HFFc6 (cell line): ENCODE results near the gene FXN. TPM values are rescaled to one million over a fixed set of nuclear protein-coding genes. Genes with fewer than 3 reads are reported as not detected.

Source experiments
- DNase-seq: peaks from one replicate; pipeline ENCODE4 v3.0.0-alpha.2; 2018
- H3K27ac Mint-ChIP-seq: 2 replicates; pipeline ENCODE4 v1.8.0; 2020; ENCODE audit warnings: mild to moderate bottlenecking, mixed read lengths
- H3K27me3 Mint-ChIP-seq: 2 replicates; pipeline ENCODE4 v1.8.0; 2021; ENCODE audit warnings: mild to moderate bottlenecking, moderate library complexity, mixed read lengths; ENCODE audit not compliant: insufficient read depth
- H3K36me3 Mint-ChIP-seq: 2 replicates; pipeline ENCODE4 v1.8.0; 2021; ENCODE audit warnings: low read depth, mixed read lengths
- H3K4me1 Mint-ChIP-seq: 2 replicates; pipeline ENCODE4 v1.8.0; 2020; ENCODE audit warnings: low read depth, mixed read lengths
- H3K4me3 Mint-ChIP-seq: 2 replicates; pipeline ENCODE4 v1.8.0; 2020; ENCODE audit warnings: mild to moderate bottlenecking, moderate library complexity, mixed read lengths
- H3K9me3 Mint-ChIP-seq: 2 replicates; pipeline ENCODE4 v1.8.0; 2020; ENCODE audit warnings: mild to moderate bottlenecking, mixed read lengths
- CTCF ChIP-seq: fragments of 200-600 bp; sonication (generic); IDR thresholded peaks from 2 replicates; pipeline ENCODE4 v1.5.0; 2021; ENCODE audit warnings: antibody characterized with exemption, mild to moderate bottlenecking
- total RNA-seq, 6 experiments: library from RNA; stranded (reverse); fragmentation: NEBNext Ultra II Directional; extraction: Animal tissue kit (Norgen Biotek cat#: 25700); gene quantifications; 2 replicates in 1 of 6; 3 replicates in 5 of 6; pipeline ENCODE4 v1.2.3, GENCODE V29; 2021

Gene FXN
- total RNA-seq, 6 experiments from 2014 or later = 17.3 to 22.3 (median 18.5) TPM

GRCh38 chr9:69065660-69066059, 30.1 kb downstream of the FXN start:
- Mint-ChIP-seq H3K4me3 (no peak overlapping the region), H3K27me3 (no peaks in the 10 kb centered on the region), H3K4me1 (no peaks in the 10 kb centered on the region), H3K36me3 (0 out of 2 replicates have a peak, but pooled peaks cover 4% of the 10 kb centered on the region), H3K27ac (no peak overlapping the region), H3K9me3 (no peaks in the 10 kb centered on the region)
- no peak for TF ChIP-seq CTCF
- no peak for DNase-seq

GRCh38 chr9:69066955-69067354, 31.4 kb downstream of the FXN start:
- no peak overlapping the region for H3K4me3 Mint-ChIP-seq
- H3K4me1 Mint-ChIP-seq = no peaks in the 10 kb centered on the region
- no peaks in the 10 kb centered on the region for H3K27me3 Mint-ChIP-seq
- TF ChIP-seq CTCF = no peak
- H3K36me3 Mint-ChIP-seq = 0 out of 2 replicates have a peak, but pooled peaks cover 4% of the 10 kb centered on the region
- no peak overlapping the region for H3K27ac Mint-ChIP-seq
- H3K9me3 Mint-ChIP-seq = no peaks in the 10 kb centered on the region
- no peak for DNase-seq

GRCh38 chr9:69070201-69070600, 34.6 kb downstream of the FXN start:
- no peak for TF ChIP-seq CTCF
- DNase-seq = no peak
- Mint-ChIP-seq H3K27me3 (no peaks in the 10 kb centered on the region; the same call in 1 of the 2 replicates), H3K9me3 (no peaks in the 10 kb centered on the region), H3K27ac (no peak overlapping the region), H3K36me3 (0 out of 2 replicates have a peak, but pooled peaks cover 4% of the 10 kb centered on the region), H3K4me1 (no peaks in the 10 kb centered on the region), H3K4me3 (no peak overlapping the region)

- Mint-ChIP-seq H3K4me3 (no peak overlapping the region), H3K36me3 (0 out of 2 replicates have a peak, but pooled peaks cover 4% of the 10 kb centered on the region), H3K9me3 (no peaks in the 10 kb centered on the region), H3K4me1 (no peaks in the 10 kb centered on the region), H3K27me3 (no peaks in the 10 kb centered on the region; the same call in 1 of the 2 replicates), H3K27ac (no peak overlapping the region)
- no peak for DNase-seq
- no peak for TF ChIP-seq CTCF
Observed at GRCh38 chr9:69071059-69071458, 35.5 kb downstream of the FXN start.

- H3K4me3 Mint-ChIP-seq = no peak overlapping the region
- no peaks in the 10 kb centered on the region for H3K36me3 Mint-ChIP-seq
- no peaks in the 10 kb centered on the region for H3K9me3 Mint-ChIP-seq
- no peak for DNase-seq
- H3K4me1 Mint-ChIP-seq = no peaks in the 10 kb centered on the region; the same call in 1 of the 2 replicates
- no peak overlapping the region for H3K27ac Mint-ChIP-seq
- no peak for TF ChIP-seq CTCF
- H3K27me3 Mint-ChIP-seq = no peaks in the 10 kb centered on the region; the same call in 1 of the 2 replicates
Observed at GRCh38 chr9:69073103-69073502, 37.6 kb downstream of the FXN start.

- peaks cover 1% of the 10 kb centered on the region; the same call in 1 of the 2 replicates for H3K27me3 Mint-ChIP-seq
- no peaks in the 10 kb centered on the region for H3K9me3 Mint-ChIP-seq
- no peak for TF ChIP-seq CTCF
- no peak for DNase-seq
- H3K4me3 Mint-ChIP-seq = no peak overlapping the region
- H3K4me1 Mint-ChIP-seq = peaks cover 8% of the 10 kb centered on the region; the same call in 1 of the 2 replicates
- H3K27ac Mint-ChIP-seq = no peak overlapping the region
- no peaks in the 10 kb centered on the region for H3K36me3 Mint-ChIP-seq
Observed at GRCh38 chr9:69074801-69075200, 39.2 kb downstream of the FXN start.
